WTC11 (cell line): ENCODE data around the gene STK10. TPM values are rescaled to one million over a fixed set of nuclear protein-coding genes. Genes with fewer than 3 reads are reported as not detected.
A peak's percentile ranks its signal among the peaks of the same experiment; 100 is the strongest.

Experiments used
- ATAC-seq: fragments of 200-7000 bp; cut with Tn5 transposase; 2 replicates; pipeline ENCODE4 v1.10.0; 2021; ENCODE audit warnings: mild to moderate bottlenecking, moderate library complexity
- CTCF ChIA-PET: fragments of 300-600 bp; sonication (Branson Sonifier 250); formaldehyde crosslinking; loops from one replicate; lab custom pipeline; 2021; ENCODE audit warnings: antibody characterized with exemption; lab: Charles Lee
- POLR2A ChIA-PET: fragments of 350-600 bp; sonication (Branson Sonifier 250); formaldehyde crosslinking; loops from one replicate; lab custom pipeline; 2021; ENCODE audit warnings: antibody characterized with exemption; lab: Charles Lee
- DNase-seq: peaks from one replicate; pipeline ENCODE4 v3.0.0; 2021; ENCODE audit warnings: low spot score
- H3K27ac Mint-ChIP-seq: 2 replicates; pipeline ENCODE4 v1.8.0; 2021; ENCODE audit warnings: mixed read lengths
- H3K27me3 Mint-ChIP-seq: 2 replicates; pipeline ENCODE4 v1.8.0; 2021; ENCODE audit warnings: low read depth, mild to moderate bottlenecking, moderate library complexity, mixed read lengths
- H3K36me3 Mint-ChIP-seq: 2 replicates; pipeline ENCODE4 v1.8.0; 2021; ENCODE audit warnings: mixed read lengths
- H3K4me1 Mint-ChIP-seq: 2 replicates; pipeline ENCODE4 v1.8.0; 2022; ENCODE audit warnings: mixed read lengths
- H3K4me3 Mint-ChIP-seq: 2 replicates; pipeline ENCODE4 v1.8.0; 2021; ENCODE audit warnings: mild to moderate bottlenecking, moderate library complexity, mixed read lengths
- H3K9me3 Mint-ChIP-seq: 2 replicates; pipeline ENCODE4 v1.8.0; 2021; ENCODE audit warnings: mixed read lengths
- AR ChIP-seq: fragments of 250-450 bp; sonication (Bioruptor Pico); IDR thresholded peaks from 2 replicates; pipeline ENCODE4 v1.9.0; 2021; ENCODE audit warnings: mild to moderate bottlenecking
- ATF1 ChIP-seq: sonication (generic); formaldehyde crosslinking; IDR thresholded peaks from 2 replicates; pipeline ENCODE4 v1.8.1; 2023; ENCODE audit warnings: mild to moderate bottlenecking, moderate library complexity, missing genetic modification reagents
- E2F4 ChIP-seq: sonication (generic); formaldehyde crosslinking; IDR thresholded peaks from 2 replicates; pipeline ENCODE4 v1.8.1; 2022; ENCODE audit warnings: low read depth, mild to moderate bottlenecking, moderate library complexity, missing genetic modification reagents, borderline replicate concordance
- ELF4 ChIP-seq: sonication (generic); formaldehyde crosslinking; IDR thresholded peaks from 2 replicates; pipeline ENCODE4 v1.8.1; 2022; ENCODE audit warnings: low read depth, mild to moderate bottlenecking, moderate library complexity, missing genetic modification reagents
- ERG ChIP-seq: fragments of 250-450 bp; sonication (Bioruptor Pico); IDR thresholded peaks from 2 replicates; pipeline ENCODE4 v1.8.0; 2021; ENCODE audit warnings: mild to moderate bottlenecking
- MXD4 ChIP-seq: fragments of 250-450 bp; sonication (Bioruptor Pico); IDR thresholded peaks from 2 replicates; pipeline ENCODE4 v1.8.0; 2021; ENCODE audit warnings: mild to moderate bottlenecking, moderate library complexity, borderline replicate concordance
- TEAD1 ChIP-seq: sonication (generic); formaldehyde crosslinking; IDR thresholded peaks from 2 replicates; pipeline ENCODE4 v1.8.0; 2022; ENCODE audit warnings: mild to moderate bottlenecking, missing genetic modification reagents
- ZNF317 ChIP-seq: sonication (generic); formaldehyde crosslinking; IDR thresholded peaks from 2 replicates; pipeline ENCODE4 v1.8.1; 2023; ENCODE audit warnings: low read depth, mild to moderate bottlenecking, moderate library complexity, missing genetic modification reagents, borderline replicate concordance
- ZNF396 ChIP-seq: fragments of 250-450 bp; sonication (Bioruptor Pico); IDR thresholded peaks from 2 replicates; pipeline ENCODE4 v1.8.0; 2021; ENCODE audit warnings: mild to moderate bottlenecking, moderate library complexity, borderline replicate concordance
- total RNA-seq: library from RNA; stranded (reverse); gene quantifications from 3 replicates; pipeline ENCODE4 v1.2.3, GENCODE V29; 2021
- TF ChIP-seq, protein P1 (sequence below): sonication (generic); formaldehyde crosslinking; conservative IDR thresholded peaks from 2 replicates; pipeline ENCODE4 v1.8.1; 2023; ENCODE audit warnings: mild to moderate bottlenecking, low read depth, missing genetic modification reagents, moderate library complexity
- TF ChIP-seq, protein P2 (sequence below): sonication (generic); formaldehyde crosslinking; IDR thresholded peaks from 2 replicates; pipeline ENCODE4 v1.8.1; 2022; ENCODE audit warnings: mild to moderate bottlenecking, moderate library complexity, missing genetic modification reagents
- TF ChIP-seq, protein P3 (sequence below): sonication (generic); formaldehyde crosslinking; IDR thresholded peaks from 2 replicates; pipeline ENCODE4 v1.8.0; 2022; ENCODE audit warnings: missing genetic modification reagents
- TF ChIP-seq, protein P4 (sequence below): fragments of 250-450 bp; sonication (Bioruptor Pico); IDR thresholded peaks from 2 replicates; pipeline ENCODE4 v1.9.0; 2021; ENCODE audit warnings: mild to moderate bottlenecking, borderline replicate concordance

The STK10 gene
- total RNA-seq, 1 experiment from 2014 or later = 20.5 TPM

DNA sequence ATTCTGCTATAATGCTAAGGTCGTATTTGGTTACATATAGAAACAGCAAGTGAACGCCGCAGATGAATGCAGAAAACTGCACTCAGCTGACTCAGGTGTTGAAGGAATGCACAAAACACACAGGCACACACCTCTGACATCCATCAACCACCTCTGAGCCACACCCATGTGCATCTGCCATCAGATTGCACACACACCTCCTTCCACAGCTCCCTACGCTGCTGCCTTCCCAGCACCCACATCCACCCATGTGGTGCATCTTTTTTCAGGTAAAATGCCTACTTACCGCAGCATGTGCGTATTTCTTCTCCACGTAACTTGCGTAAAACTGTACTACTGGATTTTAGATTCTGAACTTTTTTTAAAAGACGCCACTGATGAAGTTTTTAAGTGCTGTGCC is 7.1 kb downstream of the STK10 start (continued):
- TF ChIP-seq, protein P1, sequence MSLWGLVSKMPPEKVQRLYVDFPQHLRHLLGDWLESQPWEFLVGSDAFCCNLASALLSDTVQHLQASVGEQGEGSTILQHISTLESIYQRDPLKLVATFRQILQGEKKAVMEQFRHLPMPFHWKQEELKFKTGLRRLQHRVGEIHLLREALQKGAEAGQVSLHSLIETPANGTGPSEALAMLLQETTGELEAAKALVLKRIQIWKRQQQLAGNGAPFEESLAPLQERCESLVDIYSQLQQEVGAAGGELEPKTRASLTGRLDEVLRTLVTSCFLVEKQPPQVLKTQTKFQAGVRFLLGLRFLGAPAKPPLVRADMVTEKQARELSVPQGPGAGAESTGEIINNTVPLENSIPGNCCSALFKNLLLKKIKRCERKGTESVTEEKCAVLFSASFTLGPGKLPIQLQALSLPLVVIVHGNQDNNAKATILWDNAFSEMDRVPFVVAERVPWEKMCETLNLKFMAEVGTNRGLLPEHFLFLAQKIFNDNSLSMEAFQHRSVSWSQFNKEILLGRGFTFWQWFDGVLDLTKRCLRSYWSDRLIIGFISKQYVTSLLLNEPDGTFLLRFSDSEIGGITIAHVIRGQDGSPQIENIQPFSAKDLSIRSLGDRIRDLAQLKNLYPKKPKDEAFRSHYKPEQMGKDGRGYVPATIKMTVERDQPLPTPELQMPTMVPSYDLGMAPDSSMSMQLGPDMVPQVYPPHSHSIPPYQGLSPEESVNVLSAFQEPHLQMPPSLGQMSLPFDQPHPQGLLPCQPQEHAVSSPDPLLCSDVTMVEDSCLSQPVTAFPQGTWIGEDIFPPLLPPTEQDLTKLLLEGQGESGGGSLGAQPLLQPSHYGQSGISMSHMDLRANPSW (CRISPR knock-in tag) = no peak
- TF ChIP-seq ELF4 (CRISPR knock-in tag) (no peak), E2F4 (no peak), MXD4 (no peak), ZNF396 (CRISPR knock-in tag) (no peak), ZNF317 (CRISPR knock-in tag) (no peak)
- TF ChIP-seq, protein P2, sequence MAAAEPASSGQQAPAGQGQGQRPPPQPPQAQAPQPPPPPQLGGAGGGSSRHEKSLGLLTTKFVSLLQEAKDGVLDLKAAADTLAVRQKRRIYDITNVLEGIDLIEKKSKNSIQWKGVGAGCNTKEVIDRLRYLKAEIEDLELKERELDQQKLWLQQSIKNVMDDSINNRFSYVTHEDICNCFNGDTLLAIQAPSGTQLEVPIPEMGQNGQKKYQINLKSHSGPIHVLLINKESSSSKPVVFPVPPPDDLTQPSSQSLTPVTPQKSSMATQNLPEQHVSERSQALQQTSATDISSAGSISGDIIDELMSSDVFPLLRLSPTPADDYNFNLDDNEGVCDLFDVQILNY (CRISPR knock-in tag) = no peak

- H3K27ac Mint-ChIP-seq = peak overlapping the region; percentile 89
- peak; percentile 40 for ATAC-seq
- peaks cover 3% of the 10 kb centered on the region; the same call in 1 of the 2 replicates for H3K9me3 Mint-ChIP-seq
- H3K4me1 Mint-ChIP-seq = peaks cover 28% of the 10 kb centered on the region
- peaks cover 4% of the 10 kb centered on the region; the same call in 1 of the 2 replicates for H3K36me3 Mint-ChIP-seq
- H3K4me3 Mint-ChIP-seq = no peak overlapping the region
- H3K27me3 Mint-ChIP-seq = no peaks in the 10 kb centered on the region; the same call in 1 of the 2 replicates
- DNase-seq = no peak
- CTCF ChIA-PET = interaction anchor here (0.5 to 2.1 kb wide), 11 partner anchors 9 to 129 kb away, joined by 3 to 12 read pairs (median 3); partner anchors contain the start of gene STK10
- POLR2A ChIA-PET = interaction anchor here (0.6 kb wide), 1 partner anchor 20 kb away, joined by 5 read pairs; no protein-coding TSS in a partner anchor
- TF ChIP-seq ATF1 (CRISPR knock-in tag) (no peak), TEAD1 (CRISPR knock-in tag) (no peak), AR (CRISPR knock-in tag) (no peak), ERG (CRISPR knock-in tag) (no peak), ELF4 (CRISPR knock-in tag) (no peak)
- TF ChIP-seq, protein P3, sequence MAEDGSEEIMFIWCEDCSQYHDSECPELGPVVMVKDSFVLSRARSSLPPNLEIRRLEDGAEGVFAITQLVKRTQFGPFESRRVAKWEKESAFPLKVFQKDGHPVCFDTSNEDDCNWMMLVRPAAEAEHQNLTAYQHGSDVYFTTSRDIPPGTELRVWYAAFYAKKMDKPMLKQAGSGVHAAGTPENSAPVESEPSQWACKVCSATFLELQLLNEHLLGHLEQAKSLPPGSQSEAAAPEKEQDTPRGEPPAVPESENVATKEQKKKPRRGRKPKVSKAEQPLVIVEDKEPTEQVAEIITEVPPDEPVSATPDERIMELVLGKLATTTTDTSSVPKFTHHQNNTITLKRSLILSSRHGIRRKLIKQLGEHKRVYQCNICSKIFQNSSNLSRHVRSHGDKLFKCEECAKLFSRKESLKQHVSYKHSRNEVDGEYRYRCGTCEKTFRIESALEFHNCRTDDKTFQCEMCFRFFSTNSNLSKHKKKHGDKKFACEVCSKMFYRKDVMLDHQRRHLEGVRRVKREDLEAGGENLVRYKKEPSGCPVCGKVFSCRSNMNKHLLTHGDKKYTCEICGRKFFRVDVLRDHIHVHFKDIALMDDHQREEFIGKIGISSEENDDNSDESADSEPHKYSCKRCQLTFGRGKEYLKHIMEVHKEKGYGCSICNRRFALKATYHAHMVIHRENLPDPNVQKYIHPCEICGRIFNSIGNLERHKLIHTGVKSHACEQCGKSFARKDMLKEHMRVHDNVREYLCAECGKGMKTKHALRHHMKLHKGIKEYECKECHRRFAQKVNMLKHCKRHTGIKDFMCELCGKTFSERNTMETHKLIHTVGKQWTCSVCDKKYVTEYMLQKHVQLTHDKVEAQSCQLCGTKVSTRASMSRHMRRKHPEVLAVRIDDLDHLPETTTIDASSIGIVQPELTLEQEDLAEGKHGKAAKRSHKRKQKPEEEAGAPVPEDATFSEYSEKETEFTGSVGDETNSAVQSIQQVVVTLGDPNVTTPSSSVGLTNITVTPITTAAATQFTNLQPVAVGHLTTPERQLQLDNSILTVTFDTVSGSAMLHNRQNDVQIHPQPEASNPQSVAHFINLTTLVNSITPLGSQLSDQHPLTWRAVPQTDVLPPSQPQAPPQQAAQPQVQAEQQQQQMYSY (CRISPR knock-in tag) = no peak
- TF ChIP-seq, protein P4, sequence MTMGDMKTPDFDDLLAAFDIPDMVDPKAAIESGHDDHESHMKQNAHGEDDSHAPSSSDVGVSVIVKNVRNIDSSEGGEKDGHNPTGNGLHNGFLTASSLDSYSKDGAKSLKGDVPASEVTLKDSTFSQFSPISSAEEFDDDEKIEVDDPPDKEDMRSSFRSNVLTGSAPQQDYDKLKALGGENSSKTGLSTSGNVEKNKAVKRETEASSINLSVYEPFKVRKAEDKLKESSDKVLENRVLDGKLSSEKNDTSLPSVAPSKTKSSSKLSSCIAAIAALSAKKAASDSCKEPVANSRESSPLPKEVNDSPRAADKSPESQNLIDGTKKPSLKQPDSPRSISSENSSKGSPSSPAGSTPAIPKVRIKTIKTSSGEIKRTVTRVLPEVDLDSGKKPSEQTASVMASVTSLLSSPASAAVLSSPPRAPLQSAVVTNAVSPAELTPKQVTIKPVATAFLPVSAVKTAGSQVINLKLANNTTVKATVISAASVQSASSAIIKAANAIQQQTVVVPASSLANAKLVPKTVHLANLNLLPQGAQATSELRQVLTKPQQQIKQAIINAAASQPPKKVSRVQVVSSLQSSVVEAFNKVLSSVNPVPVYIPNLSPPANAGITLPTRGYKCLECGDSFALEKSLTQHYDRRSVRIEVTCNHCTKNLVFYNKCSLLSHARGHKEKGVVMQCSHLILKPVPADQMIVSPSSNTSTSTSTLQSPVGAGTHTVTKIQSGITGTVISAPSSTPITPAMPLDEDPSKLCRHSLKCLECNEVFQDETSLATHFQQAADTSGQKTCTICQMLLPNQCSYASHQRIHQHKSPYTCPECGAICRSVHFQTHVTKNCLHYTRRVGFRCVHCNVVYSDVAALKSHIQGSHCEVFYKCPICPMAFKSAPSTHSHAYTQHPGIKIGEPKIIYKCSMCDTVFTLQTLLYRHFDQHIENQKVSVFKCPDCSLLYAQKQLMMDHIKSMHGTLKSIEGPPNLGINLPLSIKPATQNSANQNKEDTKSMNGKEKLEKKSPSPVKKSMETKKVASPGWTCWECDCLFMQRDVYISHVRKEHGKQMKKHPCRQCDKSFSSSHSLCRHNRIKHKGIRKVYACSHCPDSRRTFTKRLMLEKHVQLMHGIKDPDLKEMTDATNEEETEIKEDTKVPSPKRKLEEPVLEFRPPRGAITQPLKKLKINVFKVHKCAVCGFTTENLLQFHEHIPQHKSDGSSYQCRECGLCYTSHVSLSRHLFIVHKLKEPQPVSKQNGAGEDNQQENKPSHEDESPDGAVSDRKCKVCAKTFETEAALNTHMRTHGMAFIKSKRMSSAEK (CRISPR knock-in tag) = no peak
Measured at GRCh38 chr5:172178991-172179989, 8.7 kb downstream of the STK10 start.
